HL-60 (cell line): Measurements from ENCODE around the gene CADM1.

ENCODE experiments used
- DNase-seq, 2 experiments: peaks; one replicate each; pipeline ENCODE4 v3.0.0-alpha.2; 2010 to 2020; ENCODE audit warnings: low read depth in 1 of 2, low spot score in 1 of 2
- H3K27ac ChIP-seq: fragments of 250-450 bp; sonication (Bioruptor Pico); replicated peaks from 2 replicates; pipeline ENCODE4 v1.5.1; 2020; ENCODE audit warnings: mild to moderate bottlenecking, moderate library complexity
- H3K27me3 ChIP-seq: fragments of 250-450 bp; sonication (Bioruptor Pico); 2 replicates; pipeline ENCODE4 v1.5.1; 2021; ENCODE audit warnings: mild to moderate bottlenecking, moderate library complexity; ENCODE audit not compliant: insufficient read depth, poor library complexity, severe bottlenecking
- H3K4me3 ChIP-seq: replicated peaks from 2 replicates; pipeline ENCODE4 v1.5.1; 2011; ENCODE audit warnings: mild to moderate bottlenecking, control low read depth, low read length; ENCODE audit not compliant: insufficient read depth
- GABPA ChIP-seq: IDR thresholded peaks from 2 replicates; pipeline ENCODE4 v1.6.1; 2012; ENCODE audit warnings: low read depth
- POLR2AphosphoS5 ChIP-seq: IDR thresholded peaks from 2 replicates; pipeline ENCODE4 v1.6.1; 2012; ENCODE audit warnings: low read depth
- SPI1 ChIP-seq: IDR thresholded peaks from 2 replicates; pipeline ENCODE4 v1.6.1; 2012; ENCODE audit warnings: low read depth, mild to moderate bottlenecking, borderline replicate concordance
- TF ChIP-seq, protein P1 (sequence below): IDR thresholded peaks from one replicate; pipeline ENCODE4 v1.5.1; 2011; ENCODE audit warnings: low read length, control low read depth, inconsistent platforms; ENCODE audit not compliant: insufficient read depth
- TF ChIP-seq, protein P2 (sequence below): IDR thresholded peaks from 2 replicates; pipeline ENCODE4 v1.6.1; 2012; ENCODE audit warnings: low read depth; ENCODE audit not compliant: insufficient replicate concordance

CADM1 gene

DNA sequence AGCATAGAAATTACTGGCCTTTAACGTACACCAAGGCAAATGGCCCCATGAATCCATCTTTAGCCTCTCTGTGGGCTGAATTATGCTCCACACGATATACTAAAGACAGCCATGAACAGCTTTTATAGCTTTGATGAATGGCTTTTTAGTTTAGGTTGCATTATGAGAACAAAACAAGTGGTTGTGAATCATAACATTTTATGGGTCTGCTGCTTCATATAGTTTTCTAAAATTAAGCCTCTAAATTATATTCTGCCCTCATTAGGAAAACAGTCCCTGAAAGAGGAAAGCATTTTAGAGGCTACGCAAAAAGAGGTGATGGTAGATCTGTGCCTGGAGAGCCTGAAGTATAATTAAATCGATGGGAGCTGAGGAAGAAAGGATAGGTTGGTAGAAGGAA, 221.3 kb downstream of the CADM1 start:
- TF ChIP-seq GABPA, result no peak
- H3K27me3 ChIP-seq, result no peaks in the 10 kb centered on the region
- H3K27ac ChIP-seq, result no peak overlapping the region
- no peak overlapping the region for H3K4me3 ChIP-seq
- no peak for DNase-seq

DNA sequence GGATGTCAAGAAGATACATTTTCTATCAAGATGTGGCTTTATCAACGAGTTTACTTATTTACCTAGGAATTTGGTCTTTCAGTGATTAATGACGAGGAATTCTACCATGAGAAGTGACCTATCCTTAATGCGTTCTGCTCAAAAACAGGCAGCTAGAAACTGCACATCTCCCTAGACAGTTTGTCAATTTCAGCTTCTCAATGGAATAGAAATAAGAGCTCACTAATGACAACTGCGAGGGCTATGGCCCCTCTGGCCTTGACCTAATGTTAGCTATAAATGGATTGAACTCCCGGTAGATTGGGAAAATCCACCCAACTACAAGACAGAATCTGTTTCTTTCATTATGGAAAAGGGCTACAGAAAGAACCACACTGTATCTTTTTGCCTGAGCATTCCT, 223.4 kb downstream of the CADM1 start:
- TF ChIP-seq SPI1 (no peak), POLR2AphosphoS5 (no peak), GABPA (no peak)
- TF ChIP-seq, protein P1, sequence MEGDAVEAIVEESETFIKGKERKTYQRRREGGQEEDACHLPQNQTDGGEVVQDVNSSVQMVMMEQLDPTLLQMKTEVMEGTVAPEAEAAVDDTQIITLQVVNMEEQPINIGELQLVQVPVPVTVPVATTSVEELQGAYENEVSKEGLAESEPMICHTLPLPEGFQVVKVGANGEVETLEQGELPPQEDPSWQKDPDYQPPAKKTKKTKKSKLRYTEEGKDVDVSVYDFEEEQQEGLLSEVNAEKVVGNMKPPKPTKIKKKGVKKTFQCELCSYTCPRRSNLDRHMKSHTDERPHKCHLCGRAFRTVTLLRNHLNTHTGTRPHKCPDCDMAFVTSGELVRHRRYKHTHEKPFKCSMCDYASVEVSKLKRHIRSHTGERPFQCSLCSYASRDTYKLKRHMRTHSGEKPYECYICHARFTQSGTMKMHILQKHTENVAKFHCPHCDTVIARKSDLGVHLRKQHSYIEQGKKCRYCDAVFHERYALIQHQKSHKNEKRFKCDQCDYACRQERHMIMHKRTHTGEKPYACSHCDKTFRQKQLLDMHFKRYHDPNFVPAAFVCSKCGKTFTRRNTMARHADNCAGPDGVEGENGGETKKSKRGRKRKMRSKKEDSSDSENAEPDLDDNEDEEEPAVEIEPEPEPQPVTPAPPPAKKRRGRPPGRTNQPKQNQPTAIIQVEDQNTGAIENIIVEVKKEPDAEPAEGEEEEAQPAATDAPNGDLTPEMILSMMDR, result no peak
- TF ChIP-seq, protein P2, sequence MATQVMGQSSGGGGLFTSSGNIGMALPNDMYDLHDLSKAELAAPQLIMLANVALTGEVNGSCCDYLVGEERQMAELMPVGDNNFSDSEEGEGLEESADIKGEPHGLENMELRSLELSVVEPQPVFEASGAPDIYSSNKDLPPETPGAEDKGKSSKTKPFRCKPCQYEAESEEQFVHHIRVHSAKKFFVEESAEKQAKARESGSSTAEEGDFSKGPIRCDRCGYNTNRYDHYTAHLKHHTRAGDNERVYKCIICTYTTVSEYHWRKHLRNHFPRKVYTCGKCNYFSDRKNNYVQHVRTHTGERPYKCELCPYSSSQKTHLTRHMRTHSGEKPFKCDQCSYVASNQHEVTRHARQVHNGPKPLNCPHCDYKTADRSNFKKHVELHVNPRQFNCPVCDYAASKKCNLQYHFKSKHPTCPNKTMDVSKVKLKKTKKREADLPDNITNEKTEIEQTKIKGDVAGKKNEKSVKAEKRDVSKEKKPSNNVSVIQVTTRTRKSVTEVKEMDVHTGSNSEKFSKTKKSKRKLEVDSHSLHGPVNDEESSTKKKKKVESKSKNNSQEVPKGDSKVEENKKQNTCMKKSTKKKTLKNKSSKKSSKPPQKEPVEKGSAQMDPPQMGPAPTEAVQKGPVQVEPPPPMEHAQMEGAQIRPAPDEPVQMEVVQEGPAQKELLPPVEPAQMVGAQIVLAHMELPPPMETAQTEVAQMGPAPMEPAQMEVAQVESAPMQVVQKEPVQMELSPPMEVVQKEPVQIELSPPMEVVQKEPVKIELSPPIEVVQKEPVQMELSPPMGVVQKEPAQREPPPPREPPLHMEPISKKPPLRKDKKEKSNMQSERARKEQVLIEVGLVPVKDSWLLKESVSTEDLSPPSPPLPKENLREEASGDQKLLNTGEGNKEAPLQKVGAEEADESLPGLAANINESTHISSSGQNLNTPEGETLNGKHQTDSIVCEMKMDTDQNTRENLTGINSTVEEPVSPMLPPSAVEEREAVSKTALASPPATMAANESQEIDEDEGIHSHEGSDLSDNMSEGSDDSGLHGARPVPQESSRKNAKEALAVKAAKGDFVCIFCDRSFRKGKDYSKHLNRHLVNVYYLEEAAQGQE, result no peak
- H3K4me3 ChIP-seq, result no peak overlapping the region
- H3K27ac ChIP-seq, result no peak overlapping the region

DNA sequence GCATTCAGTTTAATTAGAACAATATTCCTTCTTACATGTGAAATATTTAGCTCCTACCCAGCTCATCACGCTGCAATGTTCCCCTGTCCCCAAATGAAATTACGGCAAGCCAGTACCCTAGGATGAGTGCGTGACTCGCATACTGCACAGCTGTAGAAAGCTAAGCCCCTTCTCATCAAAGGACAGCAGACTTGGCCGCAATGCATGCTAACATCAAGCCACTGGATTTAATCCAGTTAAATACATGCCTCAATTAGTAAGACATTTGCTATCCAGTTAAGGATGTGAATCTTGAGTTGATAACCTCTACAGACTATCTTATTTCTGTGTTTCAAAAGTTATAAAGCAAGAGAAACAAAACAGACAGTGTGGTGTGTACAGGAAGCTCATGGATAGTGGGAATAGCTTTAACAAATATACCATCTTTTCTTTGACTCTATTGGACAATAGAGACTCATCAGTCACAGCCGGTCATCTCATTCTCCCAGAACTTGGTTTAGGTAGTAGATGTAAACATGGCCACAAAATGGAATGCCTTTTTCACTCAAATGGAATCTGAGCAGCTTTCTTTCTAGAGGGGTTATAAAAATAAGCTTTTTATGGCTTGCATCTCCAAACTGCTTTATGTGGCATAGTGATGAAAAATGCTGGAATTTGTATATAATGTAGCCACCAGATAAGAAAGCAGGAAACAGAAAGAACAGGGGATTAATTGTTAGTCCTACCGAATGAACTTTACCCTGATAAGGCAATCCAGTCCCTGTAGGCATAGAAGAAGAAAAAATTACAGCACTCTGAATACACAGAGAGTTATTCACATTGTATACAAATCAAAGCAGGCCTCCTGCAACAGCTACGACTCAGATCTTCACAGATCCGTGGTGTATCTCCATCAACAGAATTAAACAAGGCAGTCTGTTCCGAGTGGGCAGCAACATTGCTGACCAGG, 224.1 kb downstream of the CADM1 start:
- Histone ChIP-seq H3K27ac (no peak overlapping the region), H3K27me3 (peaks cover 7% of the 10 kb centered on the region)
- DNase-seq, result no peak

More for the DNA sequence above, 223.4 kb downstream of the CADM1 start:
- no peak for DNase-seq
- H3K27me3 ChIP-seq, result peaks cover 7% of the 10 kb centered on the region

More for the DNA sequence above, 224.1 kb downstream of the CADM1 start:
- TF ChIP-seq, protein P1, result no peak
- TF ChIP-seq, protein P2, result no peak
- no peak for TF ChIP-seq GABPA
- TF ChIP-seq POLR2AphosphoS5, result no peak
- no peak for TF ChIP-seq SPI1
- no peak overlapping the region for H3K4me3 ChIP-seq
